ENCODE measurements around the gene FARSA. TPM values are rescaled to one million over a fixed set of nuclear protein-coding genes. Genes with fewer than 3 reads are reported as not detected.
"Not testable (repeated sequence)": the region's sequence is repeated elsewhere in the genome, so short reads cannot be mapped to it uniquely, and the experiment has no call there.

FARSA gene
- total and polyA plus RNA-seq, 3 experiments from 2014 or later: 64.5 to 192 (median 188) TPM

- H3K27me3 ChIP-seq (ENCODE audit: insufficient read depth, low read length, poor library complexity, severe bottlenecking); H3K36me3 ChIP-seq (ENCODE audit: insufficient read depth, low read length); DNase-seq; H3K9me3 Mint-ChIP-seq; H3K9me3 ChIP-seq (ENCODE audit: low read length); H3K27me3 Mint-ChIP-seq: not testable (repeated sequence)
- Histone ChIP-seq H3K4me3 (ENCODE audit: low read length) (peak overlapping the region; percentile 73), H3K27ac (ENCODE audit: low read depth, low read length) (peak overlapping the region; percentile 67), H3K4me1 (ENCODE audit: insufficient read depth, low read length) (peaks cover 15% of the 10 kb centered on the region)
- Mint-ChIP-seq H3K27ac (peak overlapping the region; percentile 65 to 94 (median 92)), H3K4me1 (peaks cover 22 to 30% (median 24%) of the 10 kb centered on the region in 3 donors), H3K4me3 (peak overlapping the region; percentile 84 to 93 (median 89)), H3K36me3 (peaks cover 0 to 34% (median 0%) of the 10 kb centered on the region in 3 donors)
- ChIA-PET CTCF (interaction anchor here (0.7 to 3.8 kb wide), 3 partner anchors 8 to 763 kb away, joined by 3 to 30 read pairs (median 4); no protein-coding TSS in a partner anchor), POLR2A (interaction anchor here (0.7 to 1.8 kb wide), 2 partner anchors 8 to 10 kb away, joined by 5 to 12 read pairs; partner anchors contain the start of gene RAD23A)
Observed at GRCh38 chr19:12957389-12957952, 24.0 kb upstream of the FARSA start.

GRCh38 chr19:12956446-12957388 lies 23.2 kb upstream of the FARSA start, which contains the start of gene GADD45GIP1:
Gene GADD45GIP1 (minus strand): TSS chr19:12957223. CDS start chr19:12957212, 11 bp downstream.
- peak; percentile 63 to 85 (median 75) for DNase-seq
- no peaks in the 10 kb centered on the region for H3K9me3 ChIP-seq (ENCODE audit: low read length)
- H3K27me3 ChIP-seq (ENCODE audit: insufficient read depth, low read length, poor library complexity, severe bottlenecking): no peaks in the 10 kb centered on the region
- peak within 1 kb of the TSS; percentile 86 to 93 (median 89) for H3K4me3 Mint-ChIP-seq
- peak within 1 kb of the TSS; percentile 73 for H3K4me3 ChIP-seq (ENCODE audit: low read length)
- H3K27ac Mint-ChIP-seq: peak within 1 kb of the TSS; percentile 65 to 95 (median 92)
- H3K4me1 Mint-ChIP-seq: peaks cover 22 to 30% (median 24%) of the 10 kb centered on the region in 3 donors
- POLR2A ChIA-PET: interaction anchor here (0.5 to 1.8 kb wide), 4 partner anchors 9 to 241 kb away, joined by 3 to 12 read pairs (median 4); partner anchors contain the start of gene RAD23A
- peaks cover 16% of the 10 kb centered on the region for H3K36me3 ChIP-seq (ENCODE audit: insufficient read depth, low read length)
- peaks cover 15% of the 10 kb centered on the region for H3K4me1 ChIP-seq (ENCODE audit: insufficient read depth, low read length)
- H3K9me3 Mint-ChIP-seq: no peaks in the 10 kb centered on the region
- peaks cover 0 to 42% (median 0%) of the 10 kb centered on the region in 3 donors for H3K36me3 Mint-ChIP-seq
- H3K27me3 Mint-ChIP-seq: no peaks in the 10 kb centered on the region
- CTCF ChIA-PET: interaction anchor here (0.9 to 3.8 kb wide), 4 partner anchors 9 to 71 kb away, joined by 3 to 30 read pairs (median 4); no protein-coding TSS in a partner anchor
- peak within 1 kb of the TSS; percentile 67 for H3K27ac ChIP-seq (ENCODE audit: low read depth, low read length)

GRCh38 chr19:12955996-12956395 lies 22.5 kb upstream of the FARSA start:
- peak overlapping the region; percentile 73 for H3K4me3 ChIP-seq (ENCODE audit: low read length)
- no peaks in the 10 kb centered on the region for H3K27me3 Mint-ChIP-seq

GRCh38 chr19:12955575-12955974 lies 22.1 kb upstream of the FARSA start:
- DNase-seq; H3K27me3 Mint-ChIP-seq; H3K4me3 ChIP-seq (ENCODE audit: low read length); H3K27me3 ChIP-seq (ENCODE audit: insufficient read depth, low read length, poor library complexity, severe bottlenecking); H3K27ac ChIP-seq (ENCODE audit: low read depth, low read length); H3K9me3 Mint-ChIP-seq; H3K9me3 ChIP-seq (ENCODE audit: low read length): not testable (repeated sequence)
- H3K4me3 Mint-ChIP-seq: peak overlapping the region; percentile 82 to 93 (median 86)
- ChIA-PET CTCF (interaction anchor here (0.8 to 3.8 kb wide), 3 partner anchors 10 to 227 kb away, joined by 3 to 30 read pairs (median 4); no protein-coding TSS in a partner anchor), POLR2A (interaction anchor here (1.1 to 1.8 kb wide), 2 partner anchors 9 to 70 kb away, joined by 3 to 12 read pairs; partner anchors contain the start of gene RAD23A)
- peaks cover 0 to 53% (median 0%) of the 10 kb centered on the region in 3 donors for H3K36me3 Mint-ChIP-seq
- H3K4me1 Mint-ChIP-seq: peaks cover 22 to 30% (median 24%) of the 10 kb centered on the region in 3 donors
- H3K27ac Mint-ChIP-seq: peak overlapping the region; percentile 65 to 95 (median 88)
- peaks cover 18% of the 10 kb centered on the region for H3K36me3 ChIP-seq (ENCODE audit: insufficient read depth, low read length)
- peaks cover 15% of the 10 kb centered on the region for H3K4me1 ChIP-seq (ENCODE audit: insufficient read depth, low read length)

More at GRCh38 chr19:12955996-12956395, 22.5 kb upstream of the FARSA start:
- CTCF ChIA-PET: interaction anchor here (0.8 to 3.8 kb wide), 4 partner anchors 10 to 226 kb away, joined by 3 to 30 read pairs (median 4); no protein-coding TSS in a partner anchor
- H3K36me3 ChIP-seq (ENCODE audit: insufficient read depth, low read length): peaks cover 18% of the 10 kb centered on the region
- no peak for DNase-seq
- peaks cover 0 to 49% (median 0%) of the 10 kb centered on the region in 3 donors for H3K36me3 Mint-ChIP-seq
- POLR2A ChIA-PET: interaction anchor here (0.5 to 1.8 kb wide), 3 partner anchors 9 to 240 kb away, joined by 3 to 12 read pairs (median 3); partner anchors contain the start of gene RAD23A
- no peaks in the 10 kb centered on the region for H3K9me3 ChIP-seq (ENCODE audit: low read length)
- H3K27me3 ChIP-seq (ENCODE audit: insufficient read depth, low read length, poor library complexity, severe bottlenecking): no peaks in the 10 kb centered on the region
- H3K4me3 Mint-ChIP-seq: peak overlapping the region; percentile 82 to 93 (median 86)
- H3K9me3 Mint-ChIP-seq: no peaks in the 10 kb centered on the region
- peaks cover 22 to 30% (median 24%) of the 10 kb centered on the region in 3 donors for H3K4me1 Mint-ChIP-seq
- H3K27ac Mint-ChIP-seq: peak overlapping the region; percentile 65 to 95 (median 88)
- peaks cover 15% of the 10 kb centered on the region for H3K4me1 ChIP-seq (ENCODE audit: insufficient read depth, low read length)
- no peak overlapping the region for H3K27ac ChIP-seq (ENCODE audit: low read depth, low read length)

GRCh38 chr19:12954612-12954962 lies 21.1 kb upstream of the FARSA start:
- H3K9me3 ChIP-seq (ENCODE audit: low read length): no peaks in the 10 kb centered on the region
- peaks cover 15% of the 10 kb centered on the region for H3K4me1 ChIP-seq (ENCODE audit: insufficient read depth, low read length)
- H3K27me3 Mint-ChIP-seq: no peaks in the 10 kb centered on the region
- peak overlapping the region; percentile 7 to 93 (median 85) for H3K4me3 Mint-ChIP-seq
- ChIA-PET CTCF (interaction anchor here (3.8 kb wide), 1 partner anchor 11 kb away, joined by 30 read pairs; no protein-coding TSS in a partner anchor), POLR2A (interaction anchor here (0.7 to 1.1 kb wide), 2 partner anchors 8 to 69 kb away, joined by 3 read pairs; no protein-coding TSS in a partner anchor)
- H3K27ac Mint-ChIP-seq: peak overlapping the region; percentile 51 to 91 (median 67)
- peaks cover 0 to 63% (median 2%) of the 10 kb centered on the region in 3 donors for H3K36me3 Mint-ChIP-seq
- DNase-seq: no peak
- H3K36me3 ChIP-seq (ENCODE audit: insufficient read depth, low read length): peaks cover 24% of the 10 kb centered on the region
- no peak overlapping the region for H3K27ac ChIP-seq (ENCODE audit: low read depth, low read length)
- no peaks in the 10 kb centered on the region for H3K27me3 ChIP-seq (ENCODE audit: insufficient read depth, low read length, poor library complexity, severe bottlenecking)
- H3K9me3 Mint-ChIP-seq: no peaks in the 10 kb centered on the region
- peaks cover 23 to 35% (median 24%) of the 10 kb centered on the region in 3 donors for H3K4me1 Mint-ChIP-seq
- H3K4me3 ChIP-seq (ENCODE audit: low read length): no peak overlapping the region

GRCh38 chr19:12953799-12954611 lies 20.5 kb upstream of the FARSA start:
- H3K27me3 Mint-ChIP-seq: no peaks in the 10 kb centered on the region
- CTCF ChIA-PET: interaction anchor here (0.6 to 4.1 kb wide), 4 partner anchors 12 to 69 kb away, joined by 3 to 30 read pairs (median 12); no protein-coding TSS in a partner anchor
- Histone ChIP-seq H3K36me3 (ENCODE audit: insufficient read depth, low read length) (peaks cover 30% of the 10 kb centered on the region), H3K9me3 (ENCODE audit: low read length) (no peaks in the 10 kb centered on the region), H3K4me1 (ENCODE audit: insufficient read depth, low read length) (peaks cover 15% of the 10 kb centered on the region), H3K4me3 (ENCODE audit: low read length) (no peak overlapping the region), H3K27me3 (ENCODE audit: insufficient read depth, low read length, poor library complexity, severe bottlenecking) (no peaks in the 10 kb centered on the region), H3K27ac (ENCODE audit: low read depth, low read length) (no peak overlapping the region)
- peak overlapping the region in 7 of 8 donors; percentile 50 to 91 (median 65) for H3K27ac Mint-ChIP-seq
- POLR2A ChIA-PET: interaction anchor here (0.5 to 0.7 kb wide), 2 partner anchors 8 to 1124 kb away, joined by 3 to 13 read pairs; no protein-coding TSS in a partner anchor
- peaks cover 23 to 35% (median 24%) of the 10 kb centered on the region in 3 donors for H3K4me1 Mint-ChIP-seq
- H3K36me3 Mint-ChIP-seq: peaks cover 0 to 69% (median 2%) of the 10 kb centered on the region in 3 donors
- no peaks in the 10 kb centered on the region for H3K9me3 Mint-ChIP-seq
- H3K4me3 Mint-ChIP-seq: peak overlapping the region in 5 of 7 donors; percentile 35 to 93 (median 85)
- DNase-seq: no peak

All from CD8-positive, alpha-beta memory T cell (primary cell).